Measurements from ENCODE around the gene DDX52. TPM values are rescaled to one million over a fixed set of nuclear protein-coding genes. Genes with fewer than 3 reads are reported as not detected.

Gene DDX52, protein sequence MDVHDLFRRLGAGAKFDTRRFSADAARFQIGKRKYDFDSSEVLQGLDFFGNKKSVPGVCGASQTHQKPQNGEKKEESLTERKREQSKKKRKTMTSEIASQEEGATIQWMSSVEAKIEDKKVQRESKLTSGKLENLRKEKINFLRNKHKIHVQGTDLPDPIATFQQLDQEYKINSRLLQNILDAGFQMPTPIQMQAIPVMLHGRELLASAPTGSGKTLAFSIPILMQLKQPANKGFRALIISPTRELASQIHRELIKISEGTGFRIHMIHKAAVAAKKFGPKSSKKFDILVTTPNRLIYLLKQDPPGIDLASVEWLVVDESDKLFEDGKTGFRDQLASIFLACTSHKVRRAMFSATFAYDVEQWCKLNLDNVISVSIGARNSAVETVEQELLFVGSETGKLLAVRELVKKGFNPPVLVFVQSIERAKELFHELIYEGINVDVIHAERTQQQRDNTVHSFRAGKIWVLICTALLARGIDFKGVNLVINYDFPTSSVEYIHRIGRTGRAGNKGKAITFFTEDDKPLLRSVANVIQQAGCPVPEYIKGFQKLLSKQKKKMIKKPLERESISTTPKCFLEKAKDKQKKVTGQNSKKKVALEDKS
- 13.4 and 14.4 TPM in 2 replicates for total RNA-seq

DNA sequence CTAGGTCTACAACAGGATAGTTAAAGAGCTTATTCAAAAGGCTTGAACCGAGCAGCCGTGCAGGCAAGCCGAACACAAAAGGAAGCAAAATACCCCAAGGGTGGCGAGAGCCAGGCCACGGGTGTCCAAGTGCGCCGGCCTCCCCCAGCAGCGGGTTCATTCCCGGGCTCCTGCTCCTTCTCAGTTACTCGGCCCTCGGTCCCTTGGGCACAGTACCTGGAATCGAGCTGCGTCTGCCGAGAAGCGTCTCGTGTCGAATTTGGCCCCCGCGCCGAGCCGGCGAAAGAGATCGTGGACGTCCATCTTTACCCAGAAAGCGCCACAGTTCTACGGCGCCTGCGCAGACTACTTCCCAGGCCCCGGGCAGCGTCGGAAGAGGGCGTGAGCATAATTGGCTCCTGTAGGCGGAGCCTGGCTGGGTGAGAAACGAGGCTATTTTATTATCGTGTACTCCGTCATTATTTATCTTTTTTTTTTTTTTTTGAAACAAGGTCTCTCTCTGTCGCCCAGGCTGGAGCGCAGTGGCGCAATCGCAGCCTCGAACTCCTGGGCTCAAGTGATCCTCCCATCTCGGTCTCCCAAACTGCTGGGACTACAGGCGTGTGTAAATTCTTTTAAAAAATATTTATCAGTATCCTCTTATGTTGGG lies at the start of gene DDX52:
Gene DDX52 (minus strand): TSS at position 329 of the 649 bp plus-strand sequence. CDS start 26 bp downstream, at position 303.

DNA sequence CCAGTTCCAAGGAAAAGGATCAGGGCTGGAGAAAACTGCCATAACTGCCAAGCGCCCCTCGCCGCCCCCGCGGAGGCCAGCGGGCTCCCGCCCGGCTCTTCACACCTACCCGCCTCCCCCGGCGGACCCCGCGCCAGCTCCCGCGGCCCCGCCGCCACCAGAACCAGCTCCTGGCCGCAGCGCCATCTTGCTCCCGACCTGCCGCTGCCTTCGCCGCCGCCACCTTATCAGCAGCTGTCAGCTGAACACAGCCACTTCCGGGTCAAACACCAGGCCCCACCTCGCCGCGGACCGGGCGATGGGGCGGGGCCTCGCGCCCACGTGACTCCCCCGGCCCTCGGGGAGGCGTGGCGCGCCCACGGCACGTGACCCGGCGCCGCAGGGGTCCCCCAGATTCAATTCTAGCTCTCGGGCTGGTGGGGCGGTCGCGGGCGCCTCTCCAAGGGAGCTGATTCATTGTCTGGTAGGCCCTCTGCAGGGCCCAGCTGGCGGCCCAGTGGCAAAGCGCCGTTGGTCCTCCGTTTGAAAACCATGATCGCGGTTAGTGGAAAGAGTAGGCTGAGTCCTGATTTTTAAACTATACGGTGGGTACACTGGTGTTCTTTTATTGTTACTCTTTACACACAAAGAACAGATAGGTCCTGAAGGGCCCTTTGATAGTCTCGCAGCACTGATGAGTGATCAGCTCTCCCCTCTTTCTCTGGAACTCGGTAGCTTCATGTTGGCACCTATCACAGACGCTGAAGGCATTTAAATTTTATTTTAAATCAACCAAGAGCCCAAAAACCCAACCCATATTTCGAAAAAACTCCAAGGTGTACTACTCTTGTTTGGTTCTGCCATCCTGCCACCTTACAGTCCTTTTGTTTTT lies 33.8 kb downstream of the DDX52 start, which contains the start of gene SYNRG:
Gene SYNRG (minus strand): TSS at position 249 of the 871 bp plus-strand sequence. CDS start 63 bp downstream, at position 186.

Other genes starting within 250 kb of the DDX52 start
- gene ACACA, start 236.6 kb downstream of the DDX52 start, total RNA-seq, result 47.0 and 55.7 TPM in 2 replicates
- 15.9 and 16.4 TPM in 2 replicates for gene TADA2A, start 236.6 kb downstream of the DDX52 start, total RNA-seq
- 28.7 and 44.3 TPM in 2 replicates for gene DUSP14, start 153.6 kb downstream of the DDX52 start, total RNA-seq
- gene SYNRG, start 34.0 kb downstream of the DDX52 start, total RNA-seq, result 7.9 and 11.2 TPM in 2 replicates
- not detected in 2 replicates for gene HNF1B, start 101.6 kb upstream of the DDX52 start, total RNA-seq

All from bronchial smooth muscle cell (primary cell).